Vagina (tissue), 2 donors: ENCODE measurements around the gene DNAH2.

Experiments
- POLR2A ChIP-seq, 2 donors: fragments of 450-650 bp; IDR thresholded peaks; one replicate each; pipeline ENCODE4 v1.6.1; 2017; ENCODE audit warnings: antibody characterized with exemption in 2 of 2, mild to moderate bottlenecking in 2 of 2, moderate library complexity in 2 of 2
- TF ChIP-seq, protein P1 (sequence below), 3 experiments: fragments of 450-650 bp in 2 of 3; fragments of 200-600 bp in 1 of 3; sonication (generic) in 1 of 3; IDR thresholded peaks; one replicate each; pipeline ENCODE4 v1.5.1; 2017 to 2019; ENCODE audit warnings: antibody characterized with exemption in 3 of 3, mild to moderate bottlenecking in 2 of 3, moderate library complexity in 2 of 3

DNA sequence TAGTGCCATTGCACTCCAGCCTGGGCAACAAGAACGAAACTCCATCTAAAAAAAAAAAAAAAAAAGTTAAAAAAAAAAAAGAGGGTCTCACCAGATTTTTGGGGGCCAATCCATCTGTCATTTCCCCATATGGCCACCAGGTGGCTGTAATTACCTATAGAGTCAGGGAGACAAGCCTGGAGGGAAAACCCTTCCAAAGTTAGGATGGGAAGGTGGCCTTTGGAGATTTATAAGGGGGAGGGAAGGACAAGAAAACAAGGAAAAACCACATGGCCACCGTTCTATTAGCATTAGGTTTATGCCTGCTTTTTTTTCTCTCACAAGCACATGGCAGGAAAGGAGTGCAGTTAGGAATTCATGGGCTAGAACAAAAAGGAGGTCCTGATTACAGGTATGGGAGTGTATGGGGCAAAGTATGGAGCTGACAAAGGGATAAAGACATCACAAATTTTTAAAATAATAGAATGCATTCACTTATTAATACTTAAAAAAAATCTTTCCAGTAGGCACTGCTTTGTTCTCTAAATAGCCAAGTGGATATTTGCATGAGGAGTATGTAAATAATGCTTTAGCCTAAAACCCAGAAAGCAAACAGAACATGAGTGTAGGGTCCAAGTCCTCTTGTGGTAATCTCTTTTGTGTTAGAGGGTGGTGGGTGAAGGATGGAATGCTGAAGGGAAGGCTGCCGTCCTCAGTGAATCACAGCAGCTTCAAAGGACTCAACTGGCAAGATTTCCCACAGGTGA, 145.3 kb downstream of the DNAH2 start:
- TF ChIP-seq, protein P1, sequence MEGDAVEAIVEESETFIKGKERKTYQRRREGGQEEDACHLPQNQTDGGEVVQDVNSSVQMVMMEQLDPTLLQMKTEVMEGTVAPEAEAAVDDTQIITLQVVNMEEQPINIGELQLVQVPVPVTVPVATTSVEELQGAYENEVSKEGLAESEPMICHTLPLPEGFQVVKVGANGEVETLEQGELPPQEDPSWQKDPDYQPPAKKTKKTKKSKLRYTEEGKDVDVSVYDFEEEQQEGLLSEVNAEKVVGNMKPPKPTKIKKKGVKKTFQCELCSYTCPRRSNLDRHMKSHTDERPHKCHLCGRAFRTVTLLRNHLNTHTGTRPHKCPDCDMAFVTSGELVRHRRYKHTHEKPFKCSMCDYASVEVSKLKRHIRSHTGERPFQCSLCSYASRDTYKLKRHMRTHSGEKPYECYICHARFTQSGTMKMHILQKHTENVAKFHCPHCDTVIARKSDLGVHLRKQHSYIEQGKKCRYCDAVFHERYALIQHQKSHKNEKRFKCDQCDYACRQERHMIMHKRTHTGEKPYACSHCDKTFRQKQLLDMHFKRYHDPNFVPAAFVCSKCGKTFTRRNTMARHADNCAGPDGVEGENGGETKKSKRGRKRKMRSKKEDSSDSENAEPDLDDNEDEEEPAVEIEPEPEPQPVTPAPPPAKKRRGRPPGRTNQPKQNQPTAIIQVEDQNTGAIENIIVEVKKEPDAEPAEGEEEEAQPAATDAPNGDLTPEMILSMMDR (IDR thresholded peaks at IDR 0.05): peak in 2 of 3 experiments; percentile 74 to 87
- no peak for TF ChIP-seq POLR2A (IDR thresholded peaks at IDR 0.05)
